ENCODE data around the gene DNAAF3. TPM values are rescaled to one million over a fixed set of nuclear protein-coding genes. Genes with fewer than 3 reads are reported as not detected.

The DNAAF3 gene
- total RNA-seq, 2 experiments from 2014 or later, result not detected

- no peak overlapping the region for H3K4me3 Mint-ChIP-seq
- DNase-seq (no peak), ATAC-seq (ENCODE audit: poor library complexity) (no peak)
- H3K27ac Mint-ChIP-seq, result no peak overlapping the region
- TF ChIP-seq CTCF (IDR thresholded peaks at IDR 0.05), result no peak
- no peaks in the 10 kb centered on the region for H3K9me3 Mint-ChIP-seq
- H3K27me3 Mint-ChIP-seq, result peaks cover 93% of the 10 kb centered on the region
- peaks cover 48% of the 10 kb centered on the region for H3K4me1 ChIP-seq (ENCODE audit: insufficient read depth, low read length)
- peaks cover 48% of the 10 kb centered on the region for H3K4me1 Mint-ChIP-seq (ENCODE audit: low read depth)
- ChIA-PET POLR2A (no interaction called here), CTCF (interaction anchor here (1.8 kb wide), 1 partner anchor 16 kb away, joined by 7 read pairs; no protein-coding TSS in a partner anchor)
- no peak overlapping the region for H3K4me3 ChIP-seq (ENCODE audit: low read length)
- H3K36me3 ChIP-seq (ENCODE audit: insufficient read depth, low read length), result no peaks in the 10 kb centered on the region
- peaks cover 0 to 53% of the 10 kb centered on the region in 2 experiments for H3K9me3 ChIP-seq (ENCODE audit: control insufficient read depth in 1 of 2, insufficient read depth in 1 of 2, low read length in 2 of 2)
- peaks cover 76 to 79% of the 10 kb centered on the region in 2 experiments for H3K27me3 ChIP-seq (ENCODE audit: control insufficient read depth in 1 of 2, insufficient read depth in 2 of 2, low read length in 2 of 2)
- H3K27ac ChIP-seq (ENCODE audit: low read depth in 1 of 2, low read length in 2 of 2), result no peak overlapping the region
- intact Hi-C loops (cut with DNase I, micrococcal nuclease), result loop anchor here (5.0 to 10.0 kb wide), 3 partner anchors 79 to 126 kb away; partner anchors contain the start of gene PPP6R1 (in 2 of the 2)
- no peaks in the 10 kb centered on the region for H3K36me3 Mint-ChIP-seq (ENCODE audit: low read depth)
These were observed 9.7 kb upstream of the DNAAF3 start for GRCh38 chr19:55176076-55176475.

DNA sequence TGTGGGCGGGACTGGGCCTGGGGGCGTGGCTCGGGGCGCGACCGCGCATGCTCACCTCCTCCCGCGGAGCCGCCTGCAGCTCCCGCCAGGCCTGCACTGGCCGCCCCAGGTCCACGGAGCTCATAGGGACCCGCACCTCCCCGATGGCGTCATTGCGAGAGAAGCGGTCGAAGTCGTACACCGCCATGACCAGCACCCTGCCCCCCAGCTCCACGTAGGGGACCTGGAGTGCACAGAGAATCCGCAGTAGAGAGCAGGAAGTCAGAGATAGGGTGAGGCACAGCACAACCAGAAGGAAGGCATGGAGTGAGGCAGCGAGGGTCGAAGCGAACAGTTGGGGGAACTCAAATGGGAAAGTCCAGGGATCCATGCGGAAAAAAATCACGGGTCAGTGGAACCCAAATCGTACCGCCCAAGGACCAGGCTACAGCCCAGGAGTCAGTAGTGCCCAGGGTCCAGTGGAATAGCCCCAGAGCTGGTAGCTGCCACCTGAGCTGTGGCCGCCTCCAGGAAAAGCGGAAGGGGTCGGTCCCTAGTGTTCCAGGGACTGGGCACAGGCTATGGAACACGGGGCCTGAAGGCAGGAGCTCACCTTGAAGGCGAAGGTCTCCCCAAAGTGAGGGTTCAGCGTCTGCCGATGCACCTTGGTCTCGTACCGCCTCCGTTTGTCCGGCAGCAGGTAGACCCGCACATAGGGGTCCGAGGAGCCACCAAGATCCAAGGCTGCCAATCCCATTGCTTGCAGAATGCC lies 8.9 kb upstream of the DNAAF3 start:
- CTCF ChIA-PET, result no interaction called here
- Histone ChIP-seq H3K9me3 (ENCODE audit: control insufficient read depth in 1 of 2, insufficient read depth in 1 of 2, low read length in 2 of 2) (peaks cover 0 to 54% of the 10 kb centered on the region in 2 experiments), H3K4me1 (ENCODE audit: insufficient read depth, low read length) (peaks cover 42% of the 10 kb centered on the region), H3K36me3 (ENCODE audit: insufficient read depth, low read length) (no peaks in the 10 kb centered on the region), H3K27ac (ENCODE audit: low read depth in 1 of 2, low read length in 2 of 2) (no peak overlapping the region), H3K4me3 (ENCODE audit: low read length) (no peak overlapping the region), H3K27me3 (ENCODE audit: control insufficient read depth in 1 of 2, insufficient read depth in 2 of 2, low read length in 2 of 2) (peaks cover 75 to 78% of the 10 kb centered on the region in 2 experiments)
- no peaks in the 10 kb centered on the region for H3K9me3 Mint-ChIP-seq
- no peak overlapping the region for H3K27ac Mint-ChIP-seq
- no peak overlapping the region for H3K4me3 Mint-ChIP-seq
- ATAC-seq (ENCODE audit: poor library complexity) (no peak), DNase-seq (no peak)
- intact Hi-C loops (cut with DNase I, micrococcal nuclease), result loop anchor here (5.0 to 10.0 kb wide), 3 partner anchors 80 to 127 kb away; partner anchors contain the start of gene PPP6R1 (in 2 of the 2)
- peaks cover 43% of the 10 kb centered on the region for H3K4me1 Mint-ChIP-seq (ENCODE audit: low read depth)
- no peak for TF ChIP-seq CTCF (IDR thresholded peaks at IDR 0.05)
- H3K36me3 Mint-ChIP-seq (ENCODE audit: low read depth), result no peaks in the 10 kb centered on the region
- POLR2A ChIA-PET, result no interaction called here
- H3K27me3 Mint-ChIP-seq, result peaks cover 93% of the 10 kb centered on the region

- peaks cover 92% of the 10 kb centered on the region for H3K27me3 Mint-ChIP-seq
- H3K4me1 ChIP-seq (ENCODE audit: insufficient read depth, low read length), result peaks cover 35% of the 10 kb centered on the region
- H3K36me3 ChIP-seq (ENCODE audit: insufficient read depth, low read length), result no peaks in the 10 kb centered on the region
- no peak overlapping the region for H3K27ac ChIP-seq (ENCODE audit: low read depth in 1 of 2, low read length in 2 of 2)
- POLR2A ChIA-PET, result no interaction called here
- ATAC-seq (ENCODE audit: poor library complexity) (no peak), DNase-seq (no peak)
- H3K27me3 ChIP-seq (ENCODE audit: control insufficient read depth in 1 of 2, insufficient read depth in 2 of 2, low read length in 2 of 2), result peaks cover 77 to 82% of the 10 kb centered on the region in 2 experiments
- CTCF ChIA-PET, result no interaction called here
- TF ChIP-seq CTCF (IDR thresholded peaks at IDR 0.05), result no peak
- no peak overlapping the region for H3K27ac Mint-ChIP-seq
- peaks cover 39% of the 10 kb centered on the region for H3K4me1 Mint-ChIP-seq (ENCODE audit: low read depth)
- no peaks in the 10 kb centered on the region for H3K36me3 Mint-ChIP-seq (ENCODE audit: low read depth)
- H3K4me3 Mint-ChIP-seq, result peak overlapping the region; percentile 43
- no peak overlapping the region for H3K4me3 ChIP-seq (ENCODE audit: low read length)
- no peaks in the 10 kb centered on the region for H3K9me3 Mint-ChIP-seq
- H3K9me3 ChIP-seq (ENCODE audit: control insufficient read depth in 1 of 2, insufficient read depth in 1 of 2, low read length in 2 of 2), result peaks cover 0 to 51% of the 10 kb centered on the region in 2 experiments
- intact Hi-C loops (cut with DNase I, micrococcal nuclease), result loop anchor here (5.0 to 10.0 kb wide), 3 partner anchors 80 to 128 kb away; partner anchors contain the start of gene PPP6R1 (in 2 of the 2)
These were observed 8.2 kb upstream of the DNAAF3 start for GRCh38 chr19:55174425-55175116.

Data from CD4-positive, alpha-beta T cell (primary cell).